Astrocyte of the spinal cord (primary cell): ENCODE data around the gene ABCA13.

Source experiments
- DNase-seq: peaks from one replicate; pipeline ENCODE4 v3.0.0; 2011; ENCODE audit warnings: low read depth, low spot score
- H3K4me3 ChIP-seq: 2 replicates; pipeline ENCODE4 v1.5.1; 2011; ENCODE audit warnings: low read depth, mild to moderate bottlenecking, low read length, moderate library complexity
- in situ Hi-C: cut with HindIII; loops from 2 replicates; pipeline ENCODE4 v1.10.0; 2017; ENCODE audit warnings: low sequenced_read_pairs
- TF ChIP-seq, protein P1 (sequence below): IDR thresholded peaks from 2 replicates; pipeline ENCODE4 v1.5.1; 2012; ENCODE audit warnings: low read depth, mild to moderate bottlenecking, low read length, inconsistent platforms

Gene ABCA13

DNA sequence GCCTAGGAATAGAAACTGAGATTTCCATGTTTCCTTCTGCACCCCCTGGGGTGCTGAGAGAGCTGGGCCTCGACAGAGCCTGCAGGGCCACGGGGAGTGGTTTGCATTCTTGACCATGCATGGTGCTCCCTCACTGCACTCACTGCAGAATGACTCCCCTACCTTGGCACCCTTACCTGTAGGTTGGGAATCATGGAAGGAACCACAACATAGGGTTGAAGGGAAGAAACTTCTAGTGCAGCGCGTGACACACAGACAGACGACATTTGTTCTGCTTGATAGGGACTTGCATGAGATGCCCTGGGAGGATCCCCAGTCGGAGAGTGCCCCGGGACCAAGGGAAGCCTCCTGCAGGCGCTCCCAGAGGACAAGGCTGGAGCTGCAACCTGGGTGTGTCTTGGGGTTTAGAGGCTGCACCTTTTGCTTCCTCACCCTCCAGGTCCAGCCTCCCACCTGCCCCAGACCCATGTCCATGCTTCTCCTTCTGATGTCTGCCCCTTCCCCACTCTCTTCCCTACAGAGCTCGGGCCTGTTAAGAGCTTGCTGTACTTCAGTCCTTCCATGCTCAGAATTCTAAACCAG, 245.2 kb downstream of the ABCA13 start:
- DNase-seq, result no peak
- TF ChIP-seq, protein P1, sequence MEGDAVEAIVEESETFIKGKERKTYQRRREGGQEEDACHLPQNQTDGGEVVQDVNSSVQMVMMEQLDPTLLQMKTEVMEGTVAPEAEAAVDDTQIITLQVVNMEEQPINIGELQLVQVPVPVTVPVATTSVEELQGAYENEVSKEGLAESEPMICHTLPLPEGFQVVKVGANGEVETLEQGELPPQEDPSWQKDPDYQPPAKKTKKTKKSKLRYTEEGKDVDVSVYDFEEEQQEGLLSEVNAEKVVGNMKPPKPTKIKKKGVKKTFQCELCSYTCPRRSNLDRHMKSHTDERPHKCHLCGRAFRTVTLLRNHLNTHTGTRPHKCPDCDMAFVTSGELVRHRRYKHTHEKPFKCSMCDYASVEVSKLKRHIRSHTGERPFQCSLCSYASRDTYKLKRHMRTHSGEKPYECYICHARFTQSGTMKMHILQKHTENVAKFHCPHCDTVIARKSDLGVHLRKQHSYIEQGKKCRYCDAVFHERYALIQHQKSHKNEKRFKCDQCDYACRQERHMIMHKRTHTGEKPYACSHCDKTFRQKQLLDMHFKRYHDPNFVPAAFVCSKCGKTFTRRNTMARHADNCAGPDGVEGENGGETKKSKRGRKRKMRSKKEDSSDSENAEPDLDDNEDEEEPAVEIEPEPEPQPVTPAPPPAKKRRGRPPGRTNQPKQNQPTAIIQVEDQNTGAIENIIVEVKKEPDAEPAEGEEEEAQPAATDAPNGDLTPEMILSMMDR, result no peak
- in situ Hi-C loops, result no loop called here
- no peak overlapping the region for H3K4me3 ChIP-seq

DNA sequence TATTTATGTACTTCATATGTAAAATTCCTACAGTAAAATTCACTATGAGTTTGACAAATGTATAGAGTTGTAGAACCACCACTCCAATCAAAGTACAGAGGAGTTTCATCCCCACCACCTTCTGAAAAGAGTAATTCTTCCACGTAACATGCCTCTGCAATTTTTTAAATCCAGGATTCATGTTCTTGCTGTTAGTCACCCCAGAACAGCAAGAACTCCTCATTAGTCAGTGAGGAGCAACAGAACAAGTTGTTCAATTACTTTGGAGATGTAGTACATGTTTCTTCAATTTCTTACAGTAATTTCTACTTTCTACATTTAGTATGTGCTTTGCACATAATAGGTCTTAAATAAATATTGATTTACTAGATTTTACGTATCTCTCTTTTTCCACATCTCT, 248.1 kb downstream of the ABCA13 start:
- DNase-seq, result peak; percentile 25
- TF ChIP-seq, protein P1, result no peak
- in situ Hi-C loops, result no loop called here
- H3K4me3 ChIP-seq, result no peak overlapping the region

DNA sequence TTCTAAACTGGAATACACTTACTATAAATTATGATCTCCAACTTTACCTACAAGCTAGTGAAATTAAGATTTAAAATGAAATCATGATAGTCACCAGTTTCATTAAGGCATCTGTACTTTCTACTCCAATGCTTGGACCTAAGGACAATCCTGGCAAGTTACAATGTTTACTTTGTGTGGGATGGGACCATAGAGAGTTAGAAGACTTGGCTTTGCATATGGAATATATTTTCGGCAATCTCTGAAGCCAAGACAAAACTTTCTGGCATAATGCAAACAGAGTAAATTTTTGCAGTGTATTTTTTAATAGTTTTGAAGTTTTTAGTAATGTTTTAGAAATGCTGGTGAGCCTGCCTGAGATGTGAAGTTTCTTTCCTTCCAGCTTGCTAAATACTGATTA, 248.9 kb downstream of the ABCA13 start:
- in situ Hi-C loops, result no loop called here
- TF ChIP-seq, protein P1, result no peak
- no peak overlapping the region for H3K4me3 ChIP-seq
- no peak for DNase-seq

- TF ChIP-seq, protein P1, result no peak
- H3K4me3 ChIP-seq, result no peak overlapping the region
- in situ Hi-C loops, result no loop called here
- DNase-seq, result peak; percentile 89
Measured at GRCh38 chr7:48421357-48421756, 250.1 kb downstream of the ABCA13 start.

DNA sequence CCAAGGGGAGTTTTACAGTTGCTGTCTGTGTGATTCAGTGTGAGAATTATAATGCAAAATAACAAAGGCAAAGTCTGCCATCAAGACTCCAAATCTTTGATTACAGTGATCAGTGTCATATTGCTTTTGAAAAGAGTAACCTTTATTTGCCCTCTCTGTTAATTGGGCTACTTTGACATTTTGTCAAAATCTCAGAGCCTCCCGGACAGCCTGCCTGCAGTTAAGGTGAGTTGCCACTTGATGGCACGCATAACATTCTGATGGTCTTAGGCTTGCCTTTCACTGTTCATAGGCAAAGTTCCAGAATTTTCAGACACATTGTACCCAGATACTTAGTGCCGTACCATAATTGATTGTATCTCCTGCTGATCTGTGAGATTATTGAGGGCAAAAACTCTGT, 253.5 kb downstream of the ABCA13 start:
- in situ Hi-C loops, result no loop called here
- TF ChIP-seq, protein P1, result peak; percentile 48
- peak; percentile 33 for DNase-seq
- no peak overlapping the region for H3K4me3 ChIP-seq

DNA sequence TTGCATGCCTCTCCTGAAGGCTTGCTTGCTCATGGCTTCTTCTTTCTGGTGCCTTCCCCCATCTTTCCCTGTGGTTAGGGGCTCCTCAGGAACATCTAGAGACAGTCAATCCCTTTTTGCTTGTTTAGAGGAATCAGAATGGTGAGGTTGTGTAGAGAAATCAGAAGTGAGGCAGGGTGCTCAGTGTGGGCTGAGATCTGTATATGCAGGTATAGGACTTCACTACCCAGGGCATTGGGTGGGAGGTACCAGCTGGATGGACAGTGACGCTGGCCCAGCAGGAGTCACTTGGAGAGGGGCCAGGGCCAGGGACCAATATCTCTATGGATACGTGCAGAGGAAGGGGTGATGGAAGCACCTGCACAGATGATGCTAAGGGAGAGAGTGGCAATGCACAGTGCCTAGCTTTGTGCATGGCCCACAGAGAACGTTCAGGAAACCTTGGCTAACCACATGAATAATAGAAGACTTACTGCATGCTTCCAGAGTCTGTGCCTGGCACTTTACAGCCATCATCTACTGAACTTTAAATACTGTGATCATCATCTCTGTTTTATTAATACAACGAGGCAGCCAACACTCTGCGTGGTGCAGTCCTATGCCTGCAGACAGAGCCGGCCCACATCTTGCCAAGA, 255.2 kb downstream of the ABCA13 start:
- TF ChIP-seq, protein P1, result no peak
- no peak for DNase-seq
- H3K4me3 ChIP-seq, result no peak overlapping the region
- in situ Hi-C loops, result no loop called here
